GM21576 (cell line): Measurements from ENCODE around the gene COL5A1.
"Not testable (repeated sequence)": the region's sequence is repeated elsewhere in the genome, so short reads cannot be mapped to it uniquely, and the experiment has no call there.

Experiments used
- ATAC-seq: cut with Tn5 transposase; IDR thresholded peaks from one replicate; pipeline ENCODE4 v1.9.1; 2021; ENCODE audit warnings: mild to moderate bottlenecking, moderate library complexity; ENCODE audit not compliant: unreplicated experiment

The COL5A1 gene

DNA sequence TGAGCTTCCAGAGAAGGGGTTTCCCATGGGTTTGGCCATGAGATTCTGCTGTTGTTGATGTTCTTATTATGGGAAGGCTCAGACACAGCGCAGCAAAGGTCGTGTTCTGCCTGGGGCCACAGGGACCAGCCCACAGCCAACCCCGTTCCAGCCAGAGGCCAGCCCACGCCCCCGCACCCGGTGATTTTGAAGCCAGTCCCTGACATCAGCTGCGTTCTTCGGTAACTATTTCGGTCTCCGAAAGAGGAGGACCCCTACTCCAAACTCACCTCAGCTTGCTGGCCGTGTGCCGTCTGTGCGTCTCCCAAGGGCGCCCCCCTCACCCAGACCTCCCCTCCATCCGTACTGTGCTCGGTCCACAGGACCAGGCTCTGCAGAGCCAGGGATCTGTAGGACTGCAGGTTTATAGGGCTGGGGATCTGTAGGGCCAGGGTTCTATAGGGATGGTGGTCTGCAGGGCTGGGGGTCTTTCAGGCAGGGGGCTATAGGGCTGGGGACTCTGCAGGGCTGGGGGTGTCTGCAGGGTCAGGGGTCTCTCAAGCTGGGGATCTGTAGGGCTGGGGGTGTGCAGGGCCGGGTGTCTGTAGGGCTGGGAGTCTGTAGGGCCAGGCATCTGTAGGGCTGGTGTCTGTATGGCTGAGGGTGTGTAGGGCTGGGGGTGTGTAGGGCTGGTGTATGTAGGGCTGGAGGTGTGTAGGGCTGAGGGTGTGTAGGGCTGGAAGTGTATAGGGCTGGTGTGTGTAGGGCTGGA, 11.8 kb downstream of the COL5A1 start:
- no peak for ATAC-seq

DNA sequence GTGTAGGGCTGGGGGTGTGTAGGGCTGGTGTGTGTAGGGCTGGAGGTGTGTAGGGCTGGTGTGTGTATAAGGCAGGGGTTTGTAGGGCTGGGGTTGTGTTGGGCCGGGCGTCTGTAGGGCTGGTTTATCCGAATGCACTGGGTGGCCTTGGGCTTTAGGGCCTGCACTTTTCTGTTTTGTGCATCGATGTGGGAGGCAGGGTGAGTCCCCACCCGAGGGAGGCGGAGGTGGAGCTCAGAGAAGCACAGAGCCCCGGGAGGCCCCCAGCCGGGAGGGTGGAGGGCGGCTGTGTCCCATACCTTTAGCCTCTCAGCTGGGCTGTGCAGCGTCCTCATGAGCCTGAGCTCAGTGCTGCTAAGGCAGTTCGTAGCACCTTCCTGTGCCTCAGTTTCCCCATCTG, 13.5 kb downstream of the COL5A1 start:
- ATAC-seq, result no peak

DNA sequence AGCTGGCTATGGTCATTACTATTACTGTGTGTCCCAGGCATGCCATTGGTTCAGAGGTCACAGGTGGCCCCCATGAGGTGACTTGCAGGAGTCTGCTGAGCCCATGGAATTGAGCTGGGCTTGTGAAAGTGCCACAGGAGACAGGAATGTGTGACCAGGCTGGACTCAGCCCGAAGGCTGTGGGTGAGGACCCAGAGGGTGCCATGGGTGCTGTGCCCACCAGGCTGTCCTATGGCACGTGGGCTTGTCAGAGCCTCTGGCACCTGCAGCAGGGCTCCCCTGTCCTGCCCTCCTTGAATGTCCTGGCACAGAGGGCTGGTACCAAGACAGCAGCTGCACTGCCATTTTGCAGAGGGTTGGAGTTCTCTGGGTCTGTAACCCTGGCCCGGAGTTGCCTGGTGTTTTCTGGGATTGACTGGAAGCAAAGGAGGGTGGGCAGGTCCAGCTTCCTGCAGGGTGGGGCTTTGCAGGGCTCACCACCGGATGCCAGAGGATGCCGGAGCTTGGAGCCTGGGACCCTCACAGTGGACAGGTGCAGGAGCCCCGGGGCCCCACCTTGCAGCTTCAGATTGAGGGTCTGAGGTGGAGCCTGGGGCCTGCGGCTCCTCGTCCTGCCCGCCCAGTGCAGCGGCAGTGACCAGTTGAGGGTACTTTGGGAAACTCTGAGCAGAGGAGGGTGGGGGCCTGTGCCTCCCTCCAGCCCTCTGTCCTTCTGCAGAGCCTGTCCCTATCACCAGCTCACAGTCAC, 14.2 kb downstream of the COL5A1 start:
- no peak for ATAC-seq

DNA sequence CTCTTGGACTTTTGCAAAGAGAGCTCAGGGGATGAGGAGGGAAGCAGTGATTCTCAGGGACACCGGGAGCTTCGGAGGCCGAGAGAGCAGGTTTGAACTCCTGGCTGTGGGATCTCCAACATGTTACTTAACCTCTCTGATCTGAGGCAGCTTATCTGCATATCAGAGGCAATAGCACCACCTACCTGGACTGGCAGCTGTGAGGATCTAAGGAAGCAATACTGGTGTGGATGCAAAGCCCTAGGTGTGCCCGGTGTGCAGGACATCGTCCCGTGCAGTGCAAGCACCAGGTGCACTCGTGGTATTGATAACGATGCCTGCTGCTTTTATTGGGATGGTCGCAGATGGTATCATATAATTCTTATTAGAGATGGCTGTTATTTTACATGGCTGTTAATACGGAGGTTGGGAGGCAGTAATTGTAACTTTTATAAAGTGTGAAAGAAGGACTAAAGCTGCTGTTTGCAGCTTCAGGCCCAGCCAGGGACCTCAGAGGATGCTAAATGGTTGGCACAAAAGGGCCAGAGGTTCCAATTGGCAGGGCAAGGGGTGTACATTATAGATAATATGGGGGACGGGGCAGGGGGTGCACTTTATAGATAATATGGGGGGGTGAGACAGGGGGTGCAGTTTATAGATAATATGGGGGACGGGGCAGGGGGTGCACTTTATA, 14.9 kb downstream of the COL5A1 start:
- no peak for ATAC-seq

DNA sequence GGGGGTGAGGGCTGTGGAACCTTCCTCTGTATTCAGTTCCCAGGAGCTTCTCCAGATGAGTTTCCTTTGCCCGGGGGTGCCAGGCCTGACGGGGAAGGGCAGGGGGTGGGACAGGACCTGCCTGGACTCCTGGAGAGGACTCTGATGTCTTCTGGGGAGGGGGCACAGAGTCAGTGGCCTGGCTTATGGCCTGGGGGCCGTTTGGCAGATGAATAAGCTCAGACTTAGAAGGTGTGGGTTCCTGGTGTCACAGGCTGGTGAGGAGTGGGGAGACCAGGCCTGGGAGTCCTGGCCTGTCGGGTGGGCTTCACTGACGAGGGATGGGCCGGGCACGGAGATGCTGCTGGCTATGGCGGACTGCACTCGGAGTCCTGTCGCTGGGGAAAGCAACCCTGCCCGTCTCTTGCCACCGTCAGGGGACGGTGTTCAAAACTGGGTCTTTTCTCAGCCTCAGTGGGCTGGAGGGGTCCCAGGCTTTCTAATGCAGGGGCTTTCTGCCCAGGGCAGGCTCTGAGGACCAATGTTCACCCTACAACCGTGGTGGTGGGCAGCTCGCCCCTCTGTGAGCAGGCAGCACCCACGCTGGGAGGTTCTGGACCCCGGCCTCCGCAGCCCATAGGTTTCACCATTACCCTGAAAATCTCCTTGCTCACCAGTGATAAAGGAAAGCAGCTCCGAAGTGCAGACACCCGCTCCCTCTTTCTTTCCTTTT, 16.2 kb downstream of the COL5A1 start:
- no peak for ATAC-seq

DNA sequence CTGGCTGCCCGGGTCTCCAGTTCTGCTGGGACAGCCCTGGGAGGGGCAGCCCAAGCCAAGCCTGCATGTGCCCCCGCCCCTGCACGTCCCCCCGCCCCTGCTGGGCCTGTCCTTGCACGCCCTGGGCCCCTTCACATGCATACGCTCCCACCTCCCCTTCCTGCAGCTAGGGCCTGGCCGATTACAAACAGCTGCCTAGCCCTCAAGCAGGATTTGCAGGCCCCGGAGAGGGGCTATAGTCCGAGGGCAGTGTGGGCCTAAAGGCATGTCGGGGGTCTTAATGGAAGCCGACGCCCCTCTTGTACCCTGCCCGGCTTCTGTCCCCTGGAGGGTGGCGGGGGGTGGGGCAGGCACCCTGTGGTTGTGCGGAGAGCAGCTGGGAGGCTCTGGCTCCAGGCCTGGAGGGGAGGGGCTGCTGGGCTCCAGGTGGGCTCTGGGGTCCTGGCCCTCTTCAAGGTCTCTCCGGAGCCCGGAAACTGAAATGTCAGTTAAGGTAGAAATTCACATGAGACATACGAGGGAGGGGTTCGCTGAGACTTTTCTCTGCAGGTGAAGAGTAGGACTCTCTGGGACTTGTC, 16.9 kb downstream of the COL5A1 start:
- ATAC-seq, result no peak

DNA sequence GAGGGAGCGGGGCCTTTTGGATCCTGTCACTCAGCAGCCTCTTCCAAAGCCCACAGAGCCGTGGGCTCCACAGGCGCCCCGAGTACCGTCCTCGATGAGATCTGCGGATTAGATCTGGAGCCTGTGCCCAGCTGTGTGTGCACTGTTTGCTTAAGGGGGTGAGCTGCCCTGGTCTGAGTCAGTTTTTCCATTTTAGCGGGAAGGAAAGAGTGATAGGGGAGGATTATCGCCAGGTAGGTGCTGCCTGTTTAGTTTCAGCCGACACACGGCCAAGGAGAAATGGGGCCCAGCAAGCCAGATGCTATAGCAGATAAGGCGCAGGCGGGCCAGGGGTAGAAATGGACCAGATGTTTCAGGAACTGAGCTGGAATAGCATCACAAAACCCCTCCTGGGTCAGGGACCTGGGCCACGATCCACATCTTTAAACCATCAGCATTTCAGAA, 18.1 kb downstream of the COL5A1 start:
- no peak for ATAC-seq

DNA sequence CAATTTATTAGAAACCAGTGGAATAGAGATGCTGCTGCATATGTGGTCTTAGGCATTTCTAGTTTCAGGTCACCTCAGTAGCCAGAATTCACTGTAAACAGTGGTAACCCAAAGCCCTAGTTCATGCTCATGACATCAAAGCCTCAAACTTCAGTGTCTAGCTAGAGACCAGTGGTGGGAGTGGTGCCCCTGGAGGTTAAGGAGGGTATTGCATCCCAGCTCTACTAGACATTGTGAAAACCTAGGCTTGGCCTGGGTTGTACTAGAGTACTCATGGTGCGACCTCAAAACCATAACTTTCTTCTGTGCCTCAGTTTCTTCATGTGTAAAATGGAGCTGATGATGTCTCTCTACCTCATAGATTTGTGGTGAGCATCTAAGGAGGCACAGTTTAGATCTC, 18.8 kb downstream of the COL5A1 start:
- ATAC-seq, result no peak

DNA sequence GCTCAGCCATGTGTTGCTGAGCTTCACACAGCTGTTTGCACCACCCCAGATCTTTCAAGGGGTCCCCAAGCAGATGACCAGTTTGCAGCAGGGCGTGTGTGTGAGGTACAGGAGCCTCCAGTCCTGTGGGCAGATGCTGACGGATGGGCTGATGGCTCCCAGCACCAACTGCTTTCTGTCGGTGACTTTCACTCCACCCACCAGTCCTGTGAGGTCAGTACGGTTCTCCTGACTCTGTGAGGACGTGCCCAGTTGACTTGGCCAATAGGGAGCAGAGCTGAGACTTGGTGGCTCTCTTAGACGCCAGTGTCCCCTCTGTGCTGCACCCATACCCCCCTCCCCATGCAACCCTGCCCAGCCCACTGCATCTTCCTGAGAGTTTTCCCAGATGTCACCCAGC, 19.7 kb downstream of the COL5A1 start:
- no peak for ATAC-seq

DNA sequence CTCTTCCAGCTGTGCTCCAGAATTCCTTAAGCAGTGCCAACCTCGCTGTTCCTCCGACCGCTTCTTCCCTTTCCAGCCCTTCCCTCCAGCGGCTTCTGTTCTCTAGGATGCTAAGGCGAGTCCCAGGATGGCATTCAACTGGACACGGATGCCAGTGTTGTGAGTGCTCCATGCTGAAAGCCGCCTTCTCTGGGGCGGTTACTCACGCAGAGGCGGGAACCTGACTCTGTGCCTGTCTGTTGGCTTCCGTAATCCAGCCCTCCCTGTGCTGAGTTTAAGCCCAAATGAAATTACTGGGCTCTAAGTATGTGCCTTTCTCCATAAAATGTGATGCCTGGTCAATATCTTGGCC, 20.2 kb downstream of the COL5A1 start:
- no peak for ATAC-seq

DNA sequence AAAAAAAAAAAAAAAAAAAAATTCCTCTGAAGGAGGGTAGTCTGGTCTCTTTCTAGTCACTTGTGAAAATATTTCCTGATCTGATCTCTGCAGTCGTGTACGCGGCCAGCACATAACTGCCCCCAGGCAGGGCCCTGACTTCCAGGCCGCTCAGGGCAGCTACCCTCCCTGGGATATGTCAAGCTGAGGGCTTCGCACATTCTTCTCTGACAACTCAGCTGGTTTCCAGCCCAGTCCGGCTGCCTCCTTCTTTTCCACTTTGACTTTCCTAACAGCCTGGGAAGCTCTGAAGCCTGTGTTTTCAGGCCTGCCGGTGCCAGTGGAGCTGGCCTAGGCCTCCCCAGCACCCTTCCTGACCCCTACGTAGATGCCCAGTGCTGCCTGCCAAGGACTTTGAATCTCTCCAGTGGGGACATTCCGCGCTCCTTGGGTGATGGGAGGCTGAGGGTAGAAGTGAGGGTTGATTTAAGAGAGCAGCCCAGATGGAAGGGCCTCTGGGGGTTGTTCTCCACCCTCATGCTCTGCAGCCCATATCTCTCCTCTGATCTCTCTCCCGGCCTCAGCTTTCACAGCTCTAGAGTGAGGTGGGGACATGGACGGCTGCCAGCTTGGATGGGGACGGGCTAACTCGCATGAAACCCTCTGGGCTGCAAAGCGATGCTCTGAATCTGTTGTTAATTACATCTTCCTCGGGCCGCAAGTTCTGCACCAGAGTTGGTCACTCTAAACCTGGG, 20.7 kb downstream of the COL5A1 start:
- ATAC-seq, result no peak

DNA sequence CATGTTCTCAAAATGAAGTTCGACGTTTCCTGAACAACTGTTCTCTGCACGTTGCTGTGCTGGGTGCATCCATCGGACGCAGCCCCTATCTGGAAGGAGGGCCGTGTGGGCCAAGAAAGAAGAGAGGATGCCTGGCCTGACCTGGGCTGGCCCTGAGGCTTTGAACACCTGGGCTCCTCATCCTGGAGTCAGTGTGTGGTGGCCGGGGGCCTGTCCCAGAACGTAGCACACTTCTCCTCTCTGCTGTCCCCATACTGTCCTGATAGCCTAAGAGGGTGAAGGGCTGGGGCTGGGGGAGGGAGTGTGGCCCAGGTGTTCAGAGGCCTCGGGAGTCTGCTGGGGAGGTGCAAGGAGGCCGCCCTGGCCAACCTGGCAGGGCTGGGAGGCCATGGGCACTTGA, 21.5 kb downstream of the COL5A1 start:
- no peak for ATAC-seq

DNA sequence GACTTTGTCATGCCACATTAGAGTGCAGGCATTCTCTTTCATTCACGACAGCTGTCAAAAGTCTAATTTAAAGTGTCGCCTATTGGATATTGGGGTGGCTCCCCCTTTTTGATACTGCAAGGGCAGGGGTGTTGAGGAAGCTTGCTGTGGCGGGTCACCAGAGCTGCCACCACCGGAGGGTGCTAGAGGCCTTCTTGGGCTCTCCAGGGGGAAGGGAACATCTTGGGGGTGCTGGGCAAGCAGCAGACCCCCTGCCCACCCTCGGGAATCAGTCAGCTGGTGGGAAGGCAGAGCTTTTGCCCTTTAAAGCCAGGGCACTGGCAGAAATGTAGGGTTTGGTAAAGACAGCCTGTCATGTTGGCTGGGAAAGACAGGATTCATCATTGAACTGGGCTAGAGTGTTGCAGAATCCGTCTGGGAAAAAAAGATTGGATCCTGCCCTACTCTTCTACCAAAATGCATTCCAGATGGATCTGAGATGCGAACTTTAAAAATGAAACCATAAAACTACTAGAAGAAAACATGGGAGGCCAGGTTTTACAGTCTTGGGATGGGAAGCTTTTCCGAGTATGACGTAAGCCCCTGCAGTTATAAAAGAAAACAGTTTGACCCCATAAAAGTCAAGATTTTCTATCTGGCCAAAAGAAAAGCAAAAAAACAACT, 22.3 kb downstream of the COL5A1 start:
- no peak for ATAC-seq

DNA sequence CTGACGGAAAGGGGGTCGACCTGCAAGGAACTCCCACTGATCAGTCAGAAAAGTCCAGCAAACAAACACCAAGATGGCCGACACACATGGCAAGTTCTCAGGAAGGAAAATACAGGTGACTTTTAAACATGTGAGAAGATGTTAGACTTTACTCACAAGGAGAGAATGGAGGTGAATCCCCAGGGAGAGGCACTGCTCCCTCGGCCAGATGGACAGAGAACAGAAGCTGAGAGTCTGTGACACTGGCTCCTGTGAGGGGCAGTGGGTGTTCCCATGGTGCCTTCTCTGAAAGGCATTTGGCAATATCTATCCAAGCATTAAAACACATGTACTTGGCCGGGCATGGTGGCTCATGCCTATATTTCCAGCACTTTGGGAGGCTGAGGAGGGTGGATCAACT, 22.8 kb downstream of the COL5A1 start:
- no peak for ATAC-seq

DNA sequence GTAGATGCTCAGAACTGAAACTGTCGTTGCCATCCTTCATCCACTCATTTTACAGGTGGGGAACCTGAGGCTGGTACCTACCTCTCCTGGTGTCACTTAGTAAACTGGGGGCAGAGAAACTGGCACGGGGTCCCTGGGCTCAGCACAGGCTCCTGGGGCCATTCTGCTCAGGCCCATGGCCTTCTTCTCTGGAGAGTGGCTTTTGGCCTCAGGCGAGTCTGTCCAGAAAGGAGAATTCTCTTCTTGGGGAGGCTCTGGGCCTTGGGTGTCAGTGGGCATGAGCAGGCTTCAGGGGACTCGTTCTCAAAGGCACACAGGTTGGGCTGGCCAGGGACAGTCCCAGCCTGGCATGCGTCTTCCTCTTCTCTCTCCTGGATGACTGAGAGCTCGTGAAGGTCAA, 24.6 kb downstream of the COL5A1 start:
- no peak for ATAC-seq

DNA sequence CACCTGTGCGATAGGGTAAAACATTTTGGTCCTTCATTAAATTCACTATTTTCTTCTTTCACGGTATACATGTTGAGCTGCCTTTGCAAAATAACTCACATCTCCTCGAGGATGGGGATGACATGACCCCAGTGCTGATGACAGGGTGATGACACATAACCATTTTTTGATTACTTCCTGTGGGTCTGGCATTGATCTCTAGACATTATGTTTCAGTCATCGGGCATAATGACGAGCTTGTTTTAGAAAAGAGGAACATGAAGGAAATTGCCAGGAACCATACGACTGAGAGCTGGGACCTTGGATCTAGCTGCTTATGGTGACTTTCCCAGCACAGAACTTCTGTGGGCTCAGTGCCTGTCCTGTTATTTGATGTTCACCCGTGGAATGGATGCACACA, 25.2 kb downstream of the COL5A1 start:
- no peak for ATAC-seq

DNA sequence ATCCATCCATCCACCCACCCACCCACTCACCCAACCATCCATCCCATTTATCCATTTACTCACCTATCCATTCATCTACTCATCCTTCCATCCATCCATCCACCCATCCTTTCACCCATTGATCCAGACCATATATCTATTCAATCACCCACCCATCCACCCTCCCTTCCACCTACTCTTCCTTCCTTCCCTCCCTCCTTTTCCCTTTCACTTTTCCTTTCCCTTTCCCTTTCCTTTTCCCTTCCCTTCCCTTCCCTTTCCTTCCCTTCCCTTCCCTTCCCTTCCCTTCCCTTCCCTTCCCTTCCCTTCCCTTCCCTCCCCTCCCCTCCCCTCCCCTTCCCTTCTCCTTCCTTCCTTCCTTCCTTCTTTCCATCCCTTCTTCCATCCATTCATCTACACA, 27.4 kb downstream of the COL5A1 start:
- not testable (repeated sequence) for ATAC-seq

DNA sequence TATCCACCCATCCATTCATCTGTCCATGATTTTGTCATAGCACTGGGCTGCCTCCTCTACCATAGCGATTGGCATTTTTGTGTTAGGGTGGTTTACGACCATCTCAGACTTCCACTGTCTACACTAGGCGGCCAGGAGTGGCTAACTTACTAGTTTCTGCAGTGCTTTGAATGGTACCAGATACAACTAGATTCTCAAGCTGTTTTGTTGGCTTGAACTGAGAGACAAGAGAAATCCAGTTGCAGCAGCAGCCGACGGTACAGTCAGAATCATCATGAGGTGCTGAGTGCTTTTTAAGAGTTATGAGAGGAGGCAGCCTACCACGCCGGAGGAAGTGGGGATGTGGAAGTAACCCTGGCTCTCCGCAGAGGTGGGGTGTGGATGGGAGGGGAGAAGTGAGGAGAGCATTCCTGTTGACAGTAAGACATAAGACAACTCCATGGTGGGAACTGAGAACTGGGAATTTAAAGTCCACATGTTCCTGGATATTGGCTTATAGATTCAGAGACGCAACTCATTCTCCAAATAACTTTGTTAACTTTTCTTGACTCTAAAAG, 27.9 kb downstream of the COL5A1 start:
- ATAC-seq, result no peak

DNA sequence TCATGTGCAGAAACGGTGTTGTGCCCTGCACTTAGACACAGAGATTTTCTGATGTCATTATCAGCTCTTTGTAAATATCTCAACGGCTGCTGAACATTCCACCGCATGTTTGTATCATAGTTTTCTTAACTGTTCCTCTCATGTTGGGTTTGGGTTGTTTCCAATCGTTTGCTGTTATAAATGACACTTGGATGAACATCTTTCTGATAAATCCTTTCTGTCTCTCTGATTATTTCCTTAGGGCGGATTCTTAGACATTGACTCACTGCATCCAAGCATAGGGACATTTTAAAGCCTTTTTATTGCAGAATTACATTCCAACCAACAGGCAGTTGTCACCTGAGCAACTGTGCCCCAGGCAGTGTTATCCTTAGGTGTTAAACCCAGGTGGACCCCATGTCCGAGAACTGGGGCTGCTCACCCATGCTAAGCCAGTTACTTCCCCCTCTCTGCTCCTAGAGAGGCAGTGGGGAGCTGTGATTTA, 28.5 kb downstream of the COL5A1 start:
- no peak for ATAC-seq
